D721Med (cell line): ENCODE data around the gene RAD51D.
"Not testable (repeated sequence)": the region's sequence is repeated elsewhere in the genome, so short reads cannot be mapped to it uniquely, and the experiment has no call there.

Experiments
- DNase-seq: peaks from one replicate; pipeline ENCODE4 v3.0.0; 2011; ENCODE audit warnings: low spot score; ENCODE audit not compliant: insufficient read length
- FAIRE-seq: peaks from 2 replicates; lab custom pipeline; 2011; peaks lifted over from hg19 to GRCh38; lab: Jason Lieb, UNC
- CTCF ChIP-seq: IDR thresholded peaks from 2 replicates; pipeline ENCODE4 v1.5.1; 2012; ENCODE audit warnings: mild to moderate bottlenecking, control low read depth; ENCODE audit not compliant: insufficient read depth; ENCODE audit errors: missing control alignments

Gene RAD51D

GRCh38 chr17:35161281-35161761, 41.7 kb upstream of the RAD51D start:
- no peak for FAIRE-seq

GRCh38 chr17:35160354-35161201, 40.9 kb upstream of the RAD51D start:
- FAIRE-seq (no peak), DNase-seq (no peak)
- no peak for TF ChIP-seq CTCF

More at GRCh38 chr17:35161281-35161761, 41.7 kb upstream of the RAD51D start:
- no peak for DNase-seq
- no peak for TF ChIP-seq CTCF

- TF ChIP-seq CTCF, result no peak
- DNase-seq (no peak), FAIRE-seq (no peak)
Observed at GRCh38 chr17:35159940-35160339, 40.3 kb upstream of the RAD51D start.

- no peak for TF ChIP-seq CTCF
- no peak for FAIRE-seq
Observed at GRCh38 chr17:35155246-35155645, 35.6 kb upstream of the RAD51D start.

GRCh38 chr17:35154196-35155165, 34.8 kb upstream of the RAD51D start:
- no peak for TF ChIP-seq CTCF
- no peak for FAIRE-seq
- DNase-seq, result no peak

More at GRCh38 chr17:35155246-35155645, 35.6 kb upstream of the RAD51D start:
- no peak for DNase-seq

GRCh38 chr17:35152421-35153140, 32.9 kb upstream of the RAD51D start:
- DNase-seq, result no peak

GRCh38 chr17:35151080-35151479, 31.4 kb upstream of the RAD51D start:
- DNase-seq, FAIRE-seq: not testable (repeated sequence)

More at GRCh38 chr17:35152421-35153140, 32.9 kb upstream of the RAD51D start:
- no peak for TF ChIP-seq CTCF
- no peak for FAIRE-seq
